Measurements from ENCODE around the gene ITPK1. TPM values are rescaled to one million over a fixed set of nuclear protein-coding genes. Genes with fewer than 3 reads are reported as not detected.

ITPK1 gene
- total and polyA plus RNA-seq, 2 donors (not counting 3 experiments of a cell fraction or from before 2014, with no cell fraction given) = 39.6 to 51.8 TPM

GRCh38 chr14:93099643-93100042 is 16.1 kb downstream of the ITPK1 start:
- H3K4me1 ChIP-seq (ENCODE audit: control insufficient read depth, extremely low read depth, insufficient read depth, low read length) = no peaks in the 10 kb centered on the region
- BruUV-seq (replicated peaks) = no TSS peak
- H3K4me2 ChIP-seq (ENCODE audit: insufficient read depth, low read length) = no peak overlapping the region
- H3K9ac ChIP-seq (replicated peaks; ENCODE audit: extremely low read depth, insufficient read depth, low read length) = no peak overlapping the region
- ChIA-PET CTCF (interaction anchor here (1.3 to 3.3 kb wide), 3 partner anchors 14 to 40 kb away, joined by 3 to 12 read pairs (median 8); no protein-coding TSS in a partner anchor), POLR2A (no interaction called here)
- intact Hi-C loops (cut with micrococcal nuclease) = no loop called here
- H3K9me3 ChIP-seq (replicated peaks; ENCODE audit: control insufficient read depth, insufficient read depth, low read length) = no peaks in the 10 kb centered on the region
- dilution Hi-C loops (cut with MboI; ENCODE audit: extremely low pct_ligation_motif_present, low sequenced_read_pairs) = no loop called here
- no peak overlapping the region for H3K4me3 ChIP-seq (replicated peaks in 1 of 3; ENCODE audit: insufficient read depth in 1 of 3, low read depth in 1 of 3, low read length in 3 of 3)
- H3K79me2 ChIP-seq (ENCODE audit: control insufficient read depth, insufficient read depth, low read length) = no peaks in the 10 kb centered on the region
- no peak for DNase-seq (ENCODE audit: low read depth, low spot score)
- no peaks in the 10 kb centered on the region for H3K27me3 ChIP-seq (ENCODE audit: control insufficient read depth in 2 of 2, insufficient read depth in 2 of 2, low read length in 2 of 2)
- H4K20me1 ChIP-seq (replicated peaks; ENCODE audit: control insufficient read depth, extremely low read depth, insufficient read depth, low read length) = no peaks in the 10 kb centered on the region
- no peaks in the 10 kb centered on the region for H3K36me3 ChIP-seq (ENCODE audit: control insufficient read depth in 2 of 2, extremely low read depth in 1 of 2, insufficient read depth in 2 of 2, low read length in 2 of 2)
- TF ChIP-seq GATA2 (IDR thresholded peaks at IDR 0.05; ENCODE audit: insufficient read depth, insufficient read length, low read depth, low read length) (no peak), FOS (IDR thresholded peaks at IDR 0.05; ENCODE audit: borderline replicate concordance, insufficient read depth, low read length) (no peak), POLR2A (IDR thresholded peaks at IDR 0.05; ENCODE audit: low read depth, low read length) (no peak), EZH2 (IDR thresholded peaks at IDR 0.05; ENCODE audit: borderline replicate concordance, low read depth, low read length, severe bottlenecking) (no peak), MYC (IDR thresholded peaks at IDR 0.05; ENCODE audit: low read depth, low read length) (no peak), JUN (IDR thresholded peaks at IDR 0.05; ENCODE audit: borderline replicate concordance, insufficient read depth, insufficient read length, low read depth) (no peak), CTCF (IDR thresholded peaks at IDR 0.05; ENCODE audit: extremely low read depth in 1 of 2, insufficient read depth in 1 of 2, low read depth in 1 of 2, low read length in 2 of 2) (no peak), POLR2AphosphoS5 (IDR thresholded peaks at IDR 0.05; ENCODE audit: insufficient read depth, low read depth, low read length) (no peak)
- TF ChIP-seq, protein P1, sequence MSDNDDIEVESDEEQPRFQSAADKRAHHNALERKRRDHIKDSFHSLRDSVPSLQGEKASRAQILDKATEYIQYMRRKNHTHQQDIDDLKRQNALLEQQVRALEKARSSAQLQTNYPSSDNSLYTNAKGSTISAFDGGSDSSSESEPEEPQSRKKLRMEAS (IDR thresholded peaks at IDR 0.05; ENCODE audit: insufficient read depth, insufficient read length) = no peak
- FAIRE-seq = no peak
- no peak overlapping the region for H2AFZ ChIP-seq (ENCODE audit: low read depth, low read length)
- no peaks in the 10 kb centered on the region for H3K9me1 ChIP-seq (replicated peaks; ENCODE audit: control insufficient read depth, extremely low read depth, insufficient read depth, low read length)
- H3K27ac ChIP-seq (ENCODE audit: insufficient read depth, low read depth, low read length) = no peak overlapping the region
